BLaER1 treated with 17β-estradiol and CSF1 and Interleukin-3, amounts not matched to agents 10 nM and 100 nM (cell line): ENCODE results near the gene CCDC90B.
A peak's percentile ranks its signal among the peaks of the same experiment; 100 is the strongest.

ENCODE experiments used
- H3K27ac ChIP-seq, 11 experiments: shearing (Covaris generic); formaldehyde crosslinking; 2 replicates each; pipeline ENCODE4 v1.8.1; 2022
- H3K27me3 ChIP-seq, 11 experiments: shearing (Covaris generic); formaldehyde crosslinking; 2 replicates each; pipeline ENCODE4 v1.8.1; 2022
- H3K36me3 ChIP-seq, 11 experiments: shearing (Covaris generic); formaldehyde crosslinking; 2 replicates each; pipeline ENCODE4 v1.8.1; 2022
- H3K4me1 ChIP-seq, 10 experiments: shearing (Covaris generic); formaldehyde crosslinking; 2 replicates each; pipeline ENCODE4 v1.8.1; 2022
- H3K4me2 ChIP-seq, 11 experiments: shearing (Covaris generic); formaldehyde crosslinking; 2 replicates each; pipeline ENCODE4 v1.8.1; 2022
- H3K4me3 ChIP-seq, 10 experiments: shearing (Covaris generic); formaldehyde crosslinking; 2 replicates each; pipeline ENCODE4 v1.8.1; 2022
- H3K9ac ChIP-seq, 11 experiments: shearing (Covaris generic); formaldehyde crosslinking; 2 replicates each; pipeline ENCODE4 v1.8.1; 2022
- H3K9me3 ChIP-seq, 11 experiments: shearing (Covaris generic); formaldehyde crosslinking; replicated peaks in 1 of 11; 2 replicates each; pipeline ENCODE4 v1.8.1; 2022
- H4K20me1 ChIP-seq, 11 experiments: shearing (Covaris generic); formaldehyde crosslinking; 2 replicates each; pipeline ENCODE4 v1.8.1; 2022
- Cebpa-rat ChIP-seq, 11 experiments: shearing (Covaris generic); IDR thresholded peaks; 2 replicates each; pipeline ENCODE4 v1.8.1; 2022

Gene CCDC90B

DNA sequence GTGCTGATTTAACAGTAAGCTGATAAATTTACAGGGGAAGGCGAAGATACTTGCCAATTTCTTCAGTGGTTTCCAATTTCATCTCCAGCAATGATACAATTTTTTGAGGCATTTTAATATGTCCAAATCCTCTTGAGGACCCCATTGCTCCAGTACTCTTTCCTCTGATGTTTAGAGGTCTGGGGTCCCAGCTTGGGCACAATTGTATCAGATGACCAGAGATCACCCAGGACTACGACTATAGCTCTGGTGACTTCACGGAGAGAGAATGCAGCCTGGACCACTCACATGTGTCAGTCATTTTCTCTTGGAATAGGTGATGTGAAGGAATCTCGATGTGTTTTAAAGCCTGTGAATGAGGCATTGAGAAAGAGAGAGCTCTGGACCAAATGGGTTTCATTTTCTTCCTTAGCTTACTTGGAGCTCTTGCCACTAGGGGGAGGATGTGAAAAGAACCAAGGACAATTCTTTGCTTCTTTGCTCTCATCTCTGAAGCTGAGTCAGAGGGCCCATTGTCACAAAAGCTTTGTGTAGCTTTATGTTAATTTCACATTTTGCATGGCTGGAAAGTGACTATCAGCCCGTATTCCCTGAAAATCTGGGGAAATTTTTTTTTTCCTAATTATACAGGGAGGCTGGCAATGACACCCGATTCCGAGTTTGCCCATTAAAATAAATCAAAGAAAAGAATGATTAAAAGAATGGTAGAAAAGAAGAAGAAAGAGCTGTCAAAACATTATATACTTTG, 6.7 kb upstream of the CCDC90B start:
- Histone ChIP-seq H3K9me3 (no peaks in the 10 kb centered on the region), H3K4me2 (0 out of 22 replicates have a peak overlapping the region, but pooled peaks of 1 of the 11 experiments have one; percentile 6), H3K9ac (no peak overlapping the region), H4K20me1 (no peaks in the 10 kb centered on the region), H3K27ac (no peak overlapping the region), H3K36me3 (no peaks in the 10 kb centered on the region), H3K4me3 (no peak overlapping the region), H3K27me3 (no peaks in the 10 kb centered on the region), H3K4me1 (peaks cover 11 to 23% (median 18%) of the 10 kb centered on the region in 10 experiments)
- no peak for TF ChIP-seq Cebpa-rat (IDR thresholded peaks at IDR 0.05)

- H3K4me2 ChIP-seq, result peak overlapping the region in 10 of 11 experiments; percentile 24 to 88 (median 62); a peak in 19 of 22 replicates
- H3K9ac ChIP-seq, result no peak overlapping the region
- peaks cover 0 to under 1% (median 0%) of the 10 kb centered on the region in 11 experiments; a peak in 2 of 22 replicates for H4K20me1 ChIP-seq
- H3K4me3 ChIP-seq, result no peak overlapping the region
- no peaks in the 10 kb centered on the region for H3K27me3 ChIP-seq
- peaks cover 38 to 58% (median 47%) of the 10 kb centered on the region in 10 experiments for H3K4me1 ChIP-seq
- no peak for TF ChIP-seq Cebpa-rat (IDR thresholded peaks at IDR 0.05)
- peaks cover 0 to 10% (median 6%) of the 10 kb centered on the region in 11 experiments; a peak in 8 of 22 replicates for H3K36me3 ChIP-seq
- H3K9me3 ChIP-seq, result no peaks in the 10 kb centered on the region; a peak in 1 of 22 replicates
- H3K27ac ChIP-seq, result peak overlapping the region in 4 of 11 experiments; percentile 4 to 100 (median 96); a peak in 5 of 22 replicates
Observed at GRCh38 chr11:83287631-83288030, 1.5 kb upstream of the CCDC90B start.

- Histone ChIP-seq H3K4me3 (peak overlapping the region; percentile 63 to 89 (median 74)), H3K27me3 (no peaks in the 10 kb centered on the region), H3K9me3 (no peaks in the 10 kb centered on the region; a peak in 1 of 22 replicates), H3K4me1 (peaks cover 38 to 61% (median 50%) of the 10 kb centered on the region in 10 experiments), H4K20me1 (peaks cover 0 to 17% (median 0%) of the 10 kb centered on the region in 11 experiments; a peak in 4 of 22 replicates), H3K4me2 (peak overlapping the region; percentile 84 to 96 (median 89)), H3K27ac (peak overlapping the region; percentile 92 to 100 (median 96)), H3K9ac (peak overlapping the region; percentile 91 to 99 (median 95)), H3K36me3 (peaks cover under 1 to 22% (median 9%) of the 10 kb centered on the region in 11 experiments; a peak in 12 of 22 replicates)
- TF ChIP-seq Cebpa-rat (IDR thresholded peaks at IDR 0.05), result no peak
Observed at GRCh38 chr11:83285151-83285770, 906 bp downstream of the CCDC90B start.

DNA sequence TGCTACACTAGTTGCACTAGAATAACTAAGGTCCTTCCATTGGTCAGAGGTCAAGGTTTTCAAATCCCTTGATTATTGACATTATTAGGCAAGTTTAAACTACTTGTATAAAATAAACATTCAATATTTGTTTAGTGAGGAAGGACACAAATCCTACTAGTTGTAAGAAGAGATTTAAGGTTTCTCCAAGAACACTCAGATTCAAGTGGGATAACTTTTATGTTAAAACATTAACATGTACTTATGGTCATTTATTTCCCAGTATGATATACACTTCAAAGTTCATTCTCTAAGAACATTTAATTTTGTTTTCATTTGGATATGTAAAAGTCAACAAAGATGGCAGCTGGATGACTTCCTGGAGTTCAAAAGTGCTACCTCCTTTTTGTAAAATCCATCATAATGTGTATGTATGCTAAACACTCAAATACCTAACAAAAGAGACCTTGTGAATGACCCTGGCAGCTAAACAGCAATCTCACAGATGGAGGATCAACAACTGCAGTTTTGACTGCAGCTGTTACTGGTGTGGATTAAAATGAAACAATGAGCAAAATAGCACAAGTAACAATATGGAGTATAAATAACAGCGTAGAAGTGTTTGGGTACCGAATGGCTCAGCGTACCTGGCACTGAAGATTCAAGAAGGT, 1.5 kb downstream of the CCDC90B start:
- Histone ChIP-seq H3K27ac (peak overlapping the region; percentile 92 to 100 (median 96)), H3K4me3 (peak overlapping the region; percentile 63 to 89 (median 74)), H3K36me3 (peaks cover 5 to 28% (median 12%) of the 10 kb centered on the region in 11 experiments; a peak in 16 of 22 replicates), H4K20me1 (peaks cover 0 to 17% (median 0%) of the 10 kb centered on the region in 11 experiments; a peak in 4 of 22 replicates), H3K27me3 (no peaks in the 10 kb centered on the region), H3K9ac (peak overlapping the region; percentile 91 to 99 (median 95)), H3K4me2 (peak overlapping the region; percentile 84 to 96 (median 89)), H3K4me1 (peaks cover 35 to 57% (median 47%) of the 10 kb centered on the region in 10 experiments), H3K9me3 (no peaks in the 10 kb centered on the region; a peak in 1 of 22 replicates)
- no peak for TF ChIP-seq Cebpa-rat (IDR thresholded peaks at IDR 0.05)

GRCh38 chr11:83282084-83282716, 4.0 kb downstream of the CCDC90B start:
- Histone ChIP-seq H3K36me3 (peaks cover 22 to 52% (median 35%) of the 10 kb centered on the region in 11 experiments; a peak in 21 of 22 replicates), H3K27ac (no peak overlapping the region), H3K4me2 (peak overlapping the region in 4 of 11 experiments; percentile 1 to 96 (median 90); a peak in 4 of 22 replicates), H3K4me1 (peaks cover 19 to 37% (median 30%) of the 10 kb centered on the region in 10 experiments), H3K9ac (peak overlapping the region in 1 of 11 experiments; percentile 16; a peak in 1 of 22 replicates), H3K9me3 (no peaks in the 10 kb centered on the region; a peak in 1 of 22 replicates), H4K20me1 (peaks cover 0 to 17% (median 0%) of the 10 kb centered on the region in 11 experiments; a peak in 4 of 22 replicates), H3K4me3 (no peak overlapping the region), H3K27me3 (no peaks in the 10 kb centered on the region)
- no peak for TF ChIP-seq Cebpa-rat (IDR thresholded peaks at IDR 0.05)

GRCh38 chr11:83280256-83280655, 5.9 kb downstream of the CCDC90B start:
- Histone ChIP-seq H3K4me2 (no peak overlapping the region), H3K9ac (no peak overlapping the region), H3K36me3 (peaks cover 37 to 71% (median 55%) of the 10 kb centered on the region in 11 experiments), H3K9me3 (no peaks in the 10 kb centered on the region), H4K20me1 (peaks cover 0 to 24% (median 0%) of the 10 kb centered on the region in 11 experiments; a peak in 5 of 22 replicates), H3K4me3 (no peak overlapping the region), H3K27ac (no peak overlapping the region), H3K4me1 (peaks cover 12 to 30% (median 21%) of the 10 kb centered on the region in 10 experiments; a peak in 19 of 20 replicates), H3K27me3 (no peaks in the 10 kb centered on the region)
- no peak for TF ChIP-seq Cebpa-rat (IDR thresholded peaks at IDR 0.05)

GRCh38 chr11:83278351-83278750, 7.8 kb downstream of the CCDC90B start:
- Histone ChIP-seq H3K9ac (no peak overlapping the region), H3K27me3 (no peaks in the 10 kb centered on the region), H3K4me2 (no peak overlapping the region), H3K27ac (no peak overlapping the region), H3K9me3 (no peaks in the 10 kb centered on the region), H3K4me3 (no peak overlapping the region), H3K4me1 (peaks cover 0 to 18% (median 4%) of the 10 kb centered on the region in 10 experiments; a peak in 9 of 20 replicates), H3K36me3 (peaks cover 33 to 82% (median 61%) of the 10 kb centered on the region in 11 experiments), H4K20me1 (peaks cover 0 to 24% (median 0%) of the 10 kb centered on the region in 11 experiments; a peak in 5 of 22 replicates)
- no peak for TF ChIP-seq Cebpa-rat (IDR thresholded peaks at IDR 0.05)
